GM23248 (cell line): ENCODE results near the gene AMACR.

Experiments used
- EZH2 ChIP-seq: fragments of 200-600 bp; sonication (generic); IDR thresholded peaks from 2 replicates; pipeline ENCODE4 v1.6.1; 2018; ENCODE audit warnings: antibody characterized with exemption, mild to moderate bottlenecking; ENCODE audit not compliant: insufficient read depth, poor library complexity, severe bottlenecking
- EZH2phosphoT487 ChIP-seq: fragments of 200-600 bp; sonication (generic); IDR thresholded peaks from 2 replicates; pipeline ENCODE4 v1.6.1; 2018; ENCODE audit warnings: antibody characterized with exemption, moderate library complexity, mild to moderate bottlenecking, low read depth; ENCODE audit not compliant: insufficient read depth

DNA sequence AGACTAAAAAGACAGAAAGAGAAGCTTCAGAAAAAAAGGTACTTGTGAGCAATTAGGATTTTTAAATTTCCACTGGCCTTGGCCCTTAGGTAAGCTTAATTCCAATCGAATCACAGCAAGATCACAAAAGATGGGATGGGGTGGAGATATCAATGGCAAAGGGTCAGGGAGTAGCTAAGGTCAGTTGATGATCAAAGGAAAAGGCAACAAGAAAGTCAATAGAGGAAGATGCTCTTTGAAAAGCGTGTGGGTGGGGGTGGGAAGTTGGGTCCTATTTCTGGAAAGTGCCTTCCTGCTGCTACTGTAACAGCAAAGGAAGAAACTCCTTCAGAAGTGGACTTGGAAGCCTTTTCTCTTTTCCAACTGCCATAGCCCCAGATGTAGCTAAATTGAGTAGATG, 27.9 kb upstream of the AMACR start:
- TF ChIP-seq EZH2, result no peak
- no peak for TF ChIP-seq EZH2phosphoT487
